NCI-H345 treated with DMSO at 0.1 percent for 48 hours (cell line): ENCODE results near the gene BTG4.

Source experiments
- DNase-seq: peaks from one replicate; lab custom pipeline; 2025; ENCODE audit not compliant: unreplicated experiment; lab: John Stamatoyannopoulos, UW

Gene BTG4

GRCh38 chr11:111512296-111513239 lies at the start of gene BTG4:
Gene BTG4 (minus strand): TSS chr11:111512386. CDS start chr11:111498776, 13,610 bp downstream.
- DNase-seq, result no peak

- no peak for DNase-seq
Observed at GRCh38 chr11:111561791-111562325, 49.7 kb upstream of the BTG4 start.

GRCh38 chr11:111561306-111561705 lies 49.1 kb upstream of the BTG4 start:
- no peak for DNase-seq

- no peak for DNase-seq
Observed at GRCh38 chr11:111560800-111561199, 48.6 kb upstream of the BTG4 start.

GRCh38 chr11:111559800-111560464 lies 47.7 kb upstream of the BTG4 start:
- DNase-seq, result no peak

- no peak for DNase-seq
Observed at GRCh38 chr11:111557425-111558111, 45.4 kb upstream of the BTG4 start.

DNA sequence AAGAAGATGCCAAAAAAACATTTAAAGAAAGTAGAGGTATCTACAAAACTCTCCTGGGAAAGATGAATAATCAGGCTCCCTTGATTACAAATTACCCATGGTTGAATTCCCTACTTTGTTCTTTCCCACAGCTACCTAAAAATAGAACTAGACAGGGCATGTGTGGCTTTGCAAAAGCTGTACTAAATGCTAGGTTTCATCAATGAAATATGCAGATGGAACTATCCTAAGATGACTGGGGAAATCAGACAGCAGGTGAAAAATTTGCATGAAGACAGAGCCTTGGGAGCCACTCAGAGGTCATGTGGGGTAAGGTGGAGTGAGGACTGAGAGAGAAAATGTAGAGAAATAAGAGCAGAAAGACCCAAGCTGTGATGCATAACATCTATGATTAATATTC lies 43.1 kb upstream of the BTG4 start:
- no peak for DNase-seq

GRCh38 chr11:111554532-111554931 lies 42.3 kb upstream of the BTG4 start:
- DNase-seq, result no peak

DNA sequence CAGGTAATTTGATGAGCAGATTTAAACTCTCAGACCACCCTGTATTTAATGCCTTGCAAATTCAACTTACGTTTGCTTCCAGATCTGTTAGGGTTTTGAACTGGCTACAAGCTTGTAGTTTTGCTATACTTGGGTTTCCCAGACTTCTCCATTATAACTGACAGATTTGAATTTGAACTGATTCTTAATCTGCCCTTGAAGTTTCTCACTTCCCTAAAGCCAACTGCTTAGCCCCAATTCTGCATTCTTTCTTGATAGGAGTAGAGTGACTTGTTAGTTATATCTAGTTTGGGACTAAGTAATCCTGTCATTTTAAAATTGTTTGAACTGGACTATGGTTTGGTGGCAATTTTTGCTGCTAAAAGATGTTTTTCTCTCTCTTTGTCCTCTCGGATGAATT lies 38.1 kb upstream of the BTG4 start:
- DNase-seq, result no peak

DNA sequence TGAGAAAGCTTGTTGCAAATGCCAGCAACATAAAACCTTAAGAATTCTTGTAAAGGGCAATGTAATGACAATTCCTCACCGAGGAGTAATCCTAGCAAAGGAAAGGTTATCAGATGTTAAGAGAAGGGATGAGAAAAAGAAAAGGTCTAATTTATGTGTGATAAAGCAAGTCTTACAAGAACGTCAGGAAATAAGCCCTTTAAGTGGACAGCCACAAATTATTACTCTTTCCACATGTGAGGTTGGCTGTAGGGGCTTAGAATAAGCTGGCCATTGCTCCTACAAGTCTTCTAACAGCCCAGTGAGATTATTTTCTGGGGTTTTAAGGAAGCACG lies 37.6 kb upstream of the BTG4 start:
- no peak for DNase-seq

DNA sequence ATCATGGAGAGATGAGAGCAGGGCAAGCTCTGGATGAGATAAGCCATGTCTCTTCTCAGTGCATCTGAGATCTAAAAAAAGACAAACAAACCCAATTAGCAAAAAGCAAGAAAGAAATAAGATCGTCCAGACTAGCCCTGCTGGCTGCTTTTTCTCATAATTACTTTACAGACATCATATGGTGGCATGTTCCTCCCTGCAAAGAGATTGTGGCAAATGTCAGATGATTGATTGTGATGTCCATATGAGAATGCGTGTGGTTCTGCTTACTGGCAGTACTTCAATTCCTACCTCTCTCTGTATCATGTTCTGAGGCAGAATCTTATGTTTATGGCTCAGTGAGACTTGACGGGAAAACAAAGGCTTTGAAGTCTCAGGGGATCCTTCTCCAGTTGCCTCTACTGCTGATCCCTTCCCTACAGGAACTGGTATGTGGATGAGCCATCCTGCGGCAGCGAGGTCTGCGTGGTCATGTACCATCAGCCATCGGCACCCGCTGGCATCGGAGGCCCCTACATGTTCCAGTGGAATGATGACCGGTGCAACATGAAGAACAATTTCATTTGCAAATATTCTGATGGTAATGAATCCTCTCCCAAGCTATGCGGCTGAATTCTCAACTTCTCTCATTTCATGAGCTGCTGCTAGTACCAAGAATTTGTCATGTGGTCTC lies 37.1 kb upstream of the BTG4 start:
- no peak for DNase-seq

- DNase-seq, result no peak
Observed at GRCh38 chr11:111548525-111548924, 36.3 kb upstream of the BTG4 start.

GRCh38 chr11:111542606-111543275 lies 30.6 kb upstream of the BTG4 start:
- DNase-seq, result no peak

- no peak for DNase-seq
Observed at GRCh38 chr11:111541254-111542061, 29.3 kb upstream of the BTG4 start.

- DNase-seq, result no peak
Observed at GRCh38 chr11:111540937-111541253, 28.7 kb upstream of the BTG4 start.

GRCh38 chr11:111540114-111540936 lies 28.1 kb upstream of the BTG4 start, which contains the start of gene LAYN:
Gene LAYN (plus strand): TSS chr11:111540720. CDS start chr11:111540844, 124 bp downstream.
- peak; percentile 34 for DNase-seq

DNA sequence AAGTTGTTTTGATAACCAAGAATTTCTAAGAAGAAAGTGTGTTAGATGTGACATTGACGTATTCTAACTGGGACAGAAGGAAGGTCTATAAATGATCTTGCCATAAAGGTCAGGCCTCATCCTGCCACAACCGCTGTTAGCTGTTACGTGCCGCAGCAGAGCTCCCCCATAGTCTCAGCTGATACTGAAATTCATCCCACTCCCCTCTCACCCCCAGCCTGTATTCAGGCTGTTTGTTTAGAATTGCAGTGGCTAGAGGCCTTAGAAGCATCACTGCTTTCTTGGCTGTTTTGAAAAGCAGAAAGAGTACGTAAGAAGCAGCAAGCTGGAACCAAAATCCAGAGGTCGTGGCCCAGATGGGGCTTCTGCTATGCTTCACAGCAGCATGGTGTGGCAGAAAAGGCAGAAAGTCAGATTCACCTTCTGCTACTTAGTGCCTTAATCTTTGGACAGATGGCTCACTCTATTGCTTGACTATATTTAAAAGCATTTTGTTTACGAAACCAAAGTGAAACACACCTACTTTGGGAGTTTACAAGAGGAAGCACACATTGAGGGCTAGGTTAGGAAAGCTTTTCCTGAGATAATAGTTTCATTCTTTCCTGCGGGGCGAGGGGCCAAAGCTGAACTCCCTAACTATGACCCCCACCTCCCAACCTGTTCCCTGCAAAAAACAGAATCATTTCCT lies 27.4 kb upstream of the BTG4 start:
- DNase-seq, result no peak

DNA sequence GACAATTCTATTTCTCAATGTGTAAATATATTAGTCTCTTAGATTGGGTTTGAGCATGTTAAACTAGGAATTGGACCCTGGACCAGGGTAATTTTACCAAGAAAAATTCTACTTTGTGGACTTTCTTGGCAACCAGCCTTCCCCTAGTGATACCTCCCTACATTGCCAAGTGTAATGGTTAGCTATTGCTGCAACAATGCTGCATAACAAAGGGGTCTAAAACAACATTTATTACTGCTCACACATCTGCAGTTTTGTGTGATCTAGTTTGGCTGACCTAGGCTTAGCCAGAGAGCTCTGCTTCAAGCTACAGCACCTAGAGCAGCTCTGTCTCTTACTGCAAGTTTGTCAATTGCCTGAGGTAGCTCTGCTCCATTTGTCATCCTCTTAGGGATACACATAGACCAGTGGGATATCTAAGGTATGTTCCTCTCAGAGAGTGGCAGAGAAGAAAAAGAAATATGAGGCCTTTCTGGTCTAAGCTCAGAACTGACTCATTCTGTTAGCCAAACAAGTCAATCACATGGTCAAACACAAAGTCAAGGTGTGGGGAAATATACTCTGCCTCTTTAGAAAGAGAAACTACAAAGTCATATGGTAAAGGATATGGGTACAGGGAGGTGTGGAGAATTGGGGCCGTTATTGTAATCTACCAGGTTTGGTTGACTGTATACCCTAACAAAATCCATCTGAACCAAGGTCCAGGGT lies 26.4 kb upstream of the BTG4 start:
- DNase-seq, result no peak
